GM12878 (cell line): ENCODE measurements around the gene ZSWIM2. TPM values are rescaled to one million over a fixed set of nuclear protein-coding genes. Genes with fewer than 3 reads are reported as not detected.

Source experiments
- ATAC-seq: fragments of 200-7000 bp; cut with Tn5 transposase; 3 replicates; pipeline ENCODE4 v1.9.1; 2020; ENCODE audit warnings: mild to moderate bottlenecking, moderate library complexity
- BruUV-seq: library from RNA; stranded (reverse); fragments of 400-500 nt; replicated peaks from 2 replicates; lab custom pipeline; 2021; lab: Mats Ljungman, UMichigan
- CTCF ChIA-PET: fragments of 300-600 bp; sonication (Branson Sonifier 250); formaldehyde crosslinking; extraction: SDS; loops from one replicate; lab custom pipeline; 2021; ENCODE audit warnings: inconsistent platforms; lab: Yijun Ruan, JAX
- POLR2A ChIA-PET: fragments of 350-600 bp; formaldehyde crosslinking; extraction: SDS; loops from one replicate; lab custom pipeline; 2021; ENCODE audit warnings: inconsistent platforms; lab: Charles Lee
- RAD21 ChIA-PET: fragments of 300-600 bp; sonication (Branson Sonifier 250); formaldehyde crosslinking; loops from one replicate; lab custom pipeline; 2023; ENCODE audit warnings: antibody characterized with exemption; ENCODE audit not compliant: unreplicated experiment; lab: Charles Lee
- SMC1A ChIA-PET: fragments of 300-600 bp; sonication (Branson Sonifier 250); formaldehyde crosslinking; loops from one replicate; lab custom pipeline; 2023; ENCODE audit not compliant: unreplicated experiment, uncharacterized antibody; lab: Charles Lee
- DNase-seq: peaks from one replicate; pipeline ENCODE4 v3.0.0-alpha.2; 2011; ENCODE audit warnings: low read depth, low spot score
- FAIRE-seq: peaks from 3 replicates; lab custom pipeline; 2011; peaks lifted over from hg19 to GRCh38; lab: Jason Lieb, UNC
- H2AFZ ChIP-seq: 2 replicates; pipeline ENCODE4 v1.6.0; 2011; ENCODE audit warnings: low read depth, low read length, control low read depth; ENCODE audit not compliant: control insufficient read depth
- H3K27ac ChIP-seq: 2 replicates; pipeline ENCODE4 v1.5.1; 2011; ENCODE audit warnings: control low read depth; ENCODE audit not compliant: control insufficient read depth, insufficient read depth
- H3K27me3 ChIP-seq, 2 experiments: replicated peaks in 1 of 2; 2 replicates each; pipeline versions ENCODE4 v1.6.0 to v1.6.1; 2011; ENCODE audit warnings: low read length in 1 of 2; ENCODE audit not compliant: control insufficient read depth in 2 of 2, insufficient read depth in 2 of 2
- H3K36me3 ChIP-seq, 2 experiments: 2 replicates each; pipeline ENCODE4 v1.5.1; 2011; ENCODE audit warnings: low read length in 1 of 2; ENCODE audit not compliant: control insufficient read depth in 2 of 2, insufficient read depth in 2 of 2
- H3K4me1 ChIP-seq: 2 replicates; pipeline ENCODE4 v1.6.1; 2011; ENCODE audit warnings: mild to moderate bottlenecking, low read length, moderate library complexity, mixed read lengths; ENCODE audit not compliant: control insufficient read depth, insufficient read depth
- H3K4me2 ChIP-seq: 2 replicates; pipeline ENCODE4 v1.6.0; 2011; ENCODE audit warnings: control low read depth; ENCODE audit not compliant: control insufficient read depth, insufficient read depth
- H3K4me3 ChIP-seq: fragments of 200-600 bp; sonication (generic); 2 replicates; pipeline ENCODE4 v1.5.1; 2016
- H3K79me2 ChIP-seq: 2 replicates; pipeline ENCODE4 v1.6.0; 2011; ENCODE audit warnings: low read length; ENCODE audit not compliant: control insufficient read depth, insufficient read depth
- H3K9ac ChIP-seq: 2 replicates; pipeline ENCODE4 v1.8.0; 2011; ENCODE audit warnings: low read length, control low read depth, mixed read lengths; ENCODE audit not compliant: control insufficient read depth, insufficient read depth
- H3K9me3 ChIP-seq: replicated peaks from 3 replicates; pipeline ENCODE4 v1.5.1; 2011; ENCODE audit warnings: mild to moderate bottlenecking, low read length; ENCODE audit not compliant: control insufficient read depth, insufficient read depth
- H4K20me1 ChIP-seq: 2 replicates; pipeline ENCODE4 v1.6.0; 2011; ENCODE audit not compliant: control insufficient read depth, insufficient read depth
- IRF4 ChIP-seq: IDR thresholded peaks from 2 replicates; pipeline ENCODE4 v1.6.1; 2011; ENCODE audit warnings: low read depth, low read length
- KLF5 ChIP-seq: fragments of 450-650 bp; IDR thresholded peaks from 2 replicates; pipeline ENCODE4 v1.6.1; 2014; ENCODE audit warnings: mild to moderate bottlenecking; ENCODE audit not compliant: partially characterized antibody
- NR2C1 ChIP-seq: fragments of 450-650 bp; IDR thresholded peaks from 2 replicates; pipeline ENCODE4 v1.6.1; 2017; ENCODE audit warnings: antibody characterized with exemption, mild to moderate bottlenecking, moderate library complexity
- WGBS: methylation state at CpG from one replicate; pipeline ENCODE4 v1.1.6; 2016; ENCODE audit warnings: low lambda C conversion rate; ENCODE audit not compliant: insufficient replicate concordance, insufficient coverage; ENCODE audit errors: missing lambda C conversion rate; 5-methylcytosine and 5-hydroxymethylcytosine counted together
- in situ Hi-C: fragments of 300-500 bp; cut with MboI; formaldehyde crosslinking; loops from 9 replicates; pipeline ENCODE4 v1.14.3; 2018; ENCODE audit warnings: mixed read lengths
- intact Hi-C: fragments of 100-400 bp; cut with micrococcal nuclease; formaldehyde crosslinking; loops from one replicate; pipeline ENCODE4 v1.14.2; 2022; ENCODE audit not compliant: unreplicated experiment
- polyA plus RNA-seq, 11 experiments: library from polyadenylated mRNA; depleted of rRNA in 4 of 11; unstranded in 6 of 11; stranded (reverse) in 5 of 11; fragments of >200 nt; fragmentation: Nextera tagmentation in 4 of 11; fragmentation: Illumina TruSeq in 1 of 11; extraction: Ambion mirVana in 4 of 11; extraction: Trizol in 1 of 11; gene quantifications; 1 replicate in 1 of 11; 2 replicates in 10 of 11; pipeline versions ENCODE4 v1.2.1 to v1.2.3, GENCODE V29; 2011 to 2016; ENCODE audit warnings: inconsistent platforms in 2 of 11, missing spikeins in 2 of 11, low read depth in 1 of 11
- total RNA-seq, 4 experiments: library from RNA; depleted of rRNA in 3 of 4; stranded (reverse); fragments of >200 nt in 3 of 4; fragmentation: Illumina TruSeq in 1 of 4; extraction: Trizol in 1 of 4; gene quantifications; 2 replicates each; pipeline versions ENCODE4 v1.2.1 to v1.2.3, GENCODE V29; 2013 to 2021
- TF ChIP-seq, protein P1 (sequence below): fragments of 150-350 bp; IDR thresholded peaks from 2 replicates; pipeline ENCODE4 v1.6.1; 2016; ENCODE audit warnings: low read depth, low read length
- TF ChIP-seq, protein P2 (sequence below): IDR thresholded peaks from 2 replicates; pipeline ENCODE4 v1.6.1; 2012; ENCODE audit warnings: mild to moderate bottlenecking, low read depth, low read length

The ZSWIM2 gene
- total and polyA plus RNA-seq, 10 of the 15 experiments (the other 5 are each of a cell fraction or from before 2014, with no cell fraction given) = not detected

DNA sequence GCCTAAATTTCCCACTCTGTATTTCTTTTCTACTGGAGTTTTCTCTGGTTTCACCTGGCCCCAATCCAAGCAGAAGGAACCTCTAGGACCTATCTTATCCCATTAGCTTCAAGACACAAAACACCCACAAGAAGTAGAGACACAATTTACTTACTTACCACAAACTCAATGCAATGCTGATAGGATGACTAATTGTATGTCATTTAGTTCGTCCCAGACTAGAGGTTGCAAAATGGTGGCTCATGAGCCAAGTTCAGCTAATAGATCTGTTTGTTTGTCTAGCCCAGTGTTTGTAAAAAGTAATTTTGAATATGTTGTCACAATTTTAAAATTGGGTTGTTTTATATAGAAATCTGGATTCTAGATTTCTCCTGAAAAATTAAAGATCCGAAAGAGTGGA, 34.7 kb upstream of the ZSWIM2 start (continued):
- TF ChIP-seq, protein P1, sequence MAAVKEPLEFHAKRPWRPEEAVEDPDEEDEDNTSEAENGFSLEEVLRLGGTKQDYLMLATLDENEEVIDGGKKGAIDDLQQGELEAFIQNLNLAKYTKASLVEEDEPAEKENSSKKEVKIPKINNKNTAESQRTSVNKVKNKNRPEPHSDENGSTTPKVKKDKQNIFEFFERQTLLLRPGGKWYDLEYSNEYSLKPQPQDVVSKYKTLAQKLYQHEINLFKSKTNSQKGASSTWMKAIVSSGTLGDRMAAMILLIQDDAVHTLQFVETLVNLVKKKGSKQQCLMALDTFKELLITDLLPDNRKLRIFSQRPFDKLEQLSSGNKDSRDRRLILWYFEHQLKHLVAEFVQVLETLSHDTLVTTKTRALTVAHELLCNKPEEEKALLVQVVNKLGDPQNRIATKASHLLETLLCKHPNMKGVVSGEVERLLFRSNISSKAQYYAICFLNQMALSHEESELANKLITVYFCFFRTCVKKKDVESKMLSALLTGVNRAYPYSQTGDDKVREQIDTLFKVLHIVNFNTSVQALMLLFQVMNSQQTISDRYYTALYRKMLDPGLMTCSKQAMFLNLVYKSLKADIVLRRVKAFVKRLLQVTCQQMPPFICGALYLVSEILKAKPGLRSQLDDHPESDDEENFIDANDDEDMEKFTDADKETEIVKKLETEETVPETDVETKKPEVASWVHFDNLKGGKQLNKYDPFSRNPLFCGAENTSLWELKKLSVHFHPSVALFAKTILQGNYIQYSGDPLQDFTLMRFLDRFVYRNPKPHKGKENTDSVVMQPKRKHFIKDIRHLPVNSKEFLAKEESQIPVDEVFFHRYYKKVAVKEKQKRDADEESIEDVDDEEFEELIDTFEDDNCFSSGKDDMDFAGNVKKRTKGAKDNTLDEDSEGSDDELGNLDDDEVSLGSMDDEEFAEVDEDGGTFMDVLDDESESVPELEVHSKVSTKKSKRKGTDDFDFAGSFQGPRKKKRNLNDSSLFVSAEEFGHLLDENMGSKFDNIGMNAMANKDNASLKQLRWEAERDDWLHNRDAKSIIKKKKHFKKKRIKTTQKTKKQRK = no peak
- TF ChIP-seq NR2C1 (no peak), IRF4 (no peak)
- TF ChIP-seq, all 136 proteins: peak for 0

DNA sequence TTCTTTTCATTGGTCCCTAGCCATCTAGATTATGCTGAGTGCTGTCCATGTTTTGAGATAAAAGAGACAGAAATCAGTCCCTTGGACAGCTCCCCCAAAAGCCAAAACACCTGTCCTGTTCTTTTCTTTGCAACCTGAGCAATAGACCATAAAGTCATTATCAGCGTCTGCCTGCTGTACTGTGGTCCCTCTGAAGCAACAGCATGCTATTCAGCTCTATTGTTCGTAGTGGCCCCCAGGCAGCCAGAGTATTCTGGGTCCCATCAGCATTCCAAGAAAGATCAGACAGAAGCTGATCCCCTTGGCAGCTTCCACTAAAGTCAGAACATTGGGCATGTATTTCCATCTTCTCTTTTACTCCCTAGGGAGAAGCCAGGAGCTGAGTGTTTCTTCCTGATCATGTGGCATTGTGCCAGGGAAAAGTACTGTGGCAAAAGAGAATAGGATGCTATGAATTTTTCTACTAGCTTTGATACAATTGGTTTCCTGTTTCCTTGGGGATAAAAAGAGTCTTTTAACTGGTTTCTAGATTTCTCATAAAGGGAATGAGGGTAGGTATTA, 33.6 kb upstream of the ZSWIM2 start:
- Histone ChIP-seq H4K20me1 (no peaks in the 10 kb centered on the region), H3K27me3 (no peaks in the 10 kb centered on the region), H3K4me1 (no peaks in the 10 kb centered on the region), H3K27ac (no peak overlapping the region), H3K79me2 (no peaks in the 10 kb centered on the region), H3K36me3 (no peaks in the 10 kb centered on the region), H2AFZ (no peak overlapping the region), H3K4me3 (no peak overlapping the region), H3K9ac (no peak overlapping the region), H3K4me2 (no peak overlapping the region), H3K9me3 (no peaks in the 10 kb centered on the region)
- ChIA-PET POLR2A (no interaction called here), RAD21 (interaction anchor here (1.4 kb wide), 1 partner anchor 697 kb away, joined by 4 read pairs; no protein-coding TSS in a partner anchor), CTCF (interaction anchor here (0.5 to 1.1 kb wide), 3 partner anchors 16 to 269 kb away, joined by 3 read pairs; no protein-coding TSS in a partner anchor), SMC1A (interaction anchor here (0.8 to 4.2 kb wide), 9 partner anchors 10 to 574 kb away, joined by 3 to 28 read pairs (median 3); no protein-coding TSS in a partner anchor)
- no peak for FAIRE-seq
- intact Hi-C loops (no loop called here), in situ Hi-C loops (no loop called here)
- no peak for DNase-seq
- TF ChIP-seq, protein P2, sequence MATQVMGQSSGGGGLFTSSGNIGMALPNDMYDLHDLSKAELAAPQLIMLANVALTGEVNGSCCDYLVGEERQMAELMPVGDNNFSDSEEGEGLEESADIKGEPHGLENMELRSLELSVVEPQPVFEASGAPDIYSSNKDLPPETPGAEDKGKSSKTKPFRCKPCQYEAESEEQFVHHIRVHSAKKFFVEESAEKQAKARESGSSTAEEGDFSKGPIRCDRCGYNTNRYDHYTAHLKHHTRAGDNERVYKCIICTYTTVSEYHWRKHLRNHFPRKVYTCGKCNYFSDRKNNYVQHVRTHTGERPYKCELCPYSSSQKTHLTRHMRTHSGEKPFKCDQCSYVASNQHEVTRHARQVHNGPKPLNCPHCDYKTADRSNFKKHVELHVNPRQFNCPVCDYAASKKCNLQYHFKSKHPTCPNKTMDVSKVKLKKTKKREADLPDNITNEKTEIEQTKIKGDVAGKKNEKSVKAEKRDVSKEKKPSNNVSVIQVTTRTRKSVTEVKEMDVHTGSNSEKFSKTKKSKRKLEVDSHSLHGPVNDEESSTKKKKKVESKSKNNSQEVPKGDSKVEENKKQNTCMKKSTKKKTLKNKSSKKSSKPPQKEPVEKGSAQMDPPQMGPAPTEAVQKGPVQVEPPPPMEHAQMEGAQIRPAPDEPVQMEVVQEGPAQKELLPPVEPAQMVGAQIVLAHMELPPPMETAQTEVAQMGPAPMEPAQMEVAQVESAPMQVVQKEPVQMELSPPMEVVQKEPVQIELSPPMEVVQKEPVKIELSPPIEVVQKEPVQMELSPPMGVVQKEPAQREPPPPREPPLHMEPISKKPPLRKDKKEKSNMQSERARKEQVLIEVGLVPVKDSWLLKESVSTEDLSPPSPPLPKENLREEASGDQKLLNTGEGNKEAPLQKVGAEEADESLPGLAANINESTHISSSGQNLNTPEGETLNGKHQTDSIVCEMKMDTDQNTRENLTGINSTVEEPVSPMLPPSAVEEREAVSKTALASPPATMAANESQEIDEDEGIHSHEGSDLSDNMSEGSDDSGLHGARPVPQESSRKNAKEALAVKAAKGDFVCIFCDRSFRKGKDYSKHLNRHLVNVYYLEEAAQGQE = no peak
- no peak for TF ChIP-seq KLF5
- TF ChIP-seq, protein P1 = no peak
- BruUV-seq = no TSS peak
- no peak for ATAC-seq
- WGBS = 3% methylated on average over 2 of the region's 2 CpGs
